HepG2 (cell line): ENCODE measurements around the gene DOK4. TPM values are rescaled to one million over a fixed set of nuclear protein-coding genes. Genes with fewer than 3 reads are reported as not detected.

Source experiments
- ATAD3A ChIP-seq: sonication (generic); formaldehyde crosslinking; IDR thresholded peaks from 2 replicates; pipeline ENCODE4 v1.4.0; 2020; ENCODE audit warnings: missing genetic modification reagents
- BRF2 ChIP-seq: sonication (generic); formaldehyde crosslinking; IDR thresholded peaks from 2 replicates; pipeline ENCODE4 v1.8.1; 2022; ENCODE audit warnings: mild to moderate bottlenecking, missing genetic modification reagents
- CEBPZ ChIP-seq: IDR thresholded peaks from 2 replicates; pipeline ENCODE4 v1.6.1; 2012; ENCODE audit warnings: low read length, improper control_type of control experiment
- DPF2 ChIP-seq: sonication (generic); formaldehyde crosslinking; IDR thresholded peaks from 2 replicates; pipeline ENCODE4 v1.4.0; 2020; ENCODE audit warnings: mild to moderate bottlenecking, low read depth, missing genetic modification reagents, borderline replicate concordance
- GPBP1L1 ChIP-seq: sonication (generic); formaldehyde crosslinking; IDR thresholded peaks from 2 replicates; pipeline ENCODE4 v1.5.0; 2020; ENCODE audit warnings: mild to moderate bottlenecking, missing genetic modification reagents
- HDAC2 ChIP-seq: sonication (generic); formaldehyde crosslinking; IDR thresholded peaks from 2 replicates; pipeline ENCODE4 v1.4.0; 2020; ENCODE audit warnings: missing genetic modification reagents
- MAX ChIP-seq: IDR thresholded peaks from 2 replicates; pipeline ENCODE4 v1.6.1; 2012; ENCODE audit warnings: inconsistent platforms
- MAZ ChIP-seq, 2 experiments: sonication (generic) in 1 of 2; formaldehyde crosslinking in 1 of 2; IDR thresholded peaks; 2 replicates each; pipeline versions ENCODE4 v1.5.0 to v1.6.1; 2012 to 2020; ENCODE audit warnings: low read depth in 2 of 2, mild to moderate bottlenecking in 2 of 2, borderline replicate concordance in 1 of 2, improper control_type of control experiment in 1 of 2, low read length in 1 of 2, missing genetic modification reagents in 1 of 2, moderate library complexity in 1 of 2
- MED1 ChIP-seq: sonication (generic); formaldehyde crosslinking; IDR thresholded peaks from 2 replicates; pipeline ENCODE4 v1.4.0; 2020; ENCODE audit warnings: missing genetic modification reagents
- MLX ChIP-seq: IDR thresholded peaks from 2 replicates; pipeline ENCODE4 v1.6.1; 2016
- PITX1 ChIP-seq: sonication (generic); formaldehyde crosslinking; IDR thresholded peaks from 2 replicates; pipeline ENCODE4 v1.5.1; 2020; ENCODE audit warnings: mild to moderate bottlenecking, missing genetic modification reagents
- POGZ ChIP-seq: sonication (generic); formaldehyde crosslinking; IDR thresholded peaks from 2 replicates; pipeline ENCODE4 v1.4.0; 2020; ENCODE audit warnings: mild to moderate bottlenecking, missing genetic modification reagents
- ZBTB20 ChIP-seq: sonication (generic); formaldehyde crosslinking; IDR thresholded peaks from 2 replicates; pipeline ENCODE4 v1.8.1; 2023; ENCODE audit warnings: missing genetic modification reagents, low read depth, mild to moderate bottlenecking, borderline replicate concordance
- ZFAT ChIP-seq: sonication (generic); formaldehyde crosslinking; conservative IDR thresholded peaks from 2 replicates; pipeline ENCODE4 v1.8.1; 2023; ENCODE audit warnings: missing genetic modification reagents, inconsistent platforms
- ZNF567 ChIP-seq: sonication (generic); formaldehyde crosslinking; IDR thresholded peaks from 2 replicates; pipeline ENCODE4 v1.8.1; 2023; ENCODE audit warnings: mild to moderate bottlenecking, missing genetic modification reagents, borderline replicate concordance
- ZNF788 ChIP-seq: sonication (generic); formaldehyde crosslinking; IDR thresholded peaks from 2 replicates; pipeline ENCODE4 v1.5.0; 2020; ENCODE audit warnings: mild to moderate bottlenecking, missing genetic modification reagents, borderline replicate concordance
- ZNF800 ChIP-seq: sonication (generic); formaldehyde crosslinking; IDR thresholded peaks from 2 replicates; pipeline ENCODE4 v1.4.0; 2020; ENCODE audit warnings: missing genetic modification reagents
- polyA plus RNA-seq, 8 experiments: library from polyadenylated mRNA; depleted of rRNA in 3 of 8; stranded (reverse) in 7 of 8; unstranded in 1 of 8; fragments of >200 nt; fragmentation: Illumina TruSeq in 4 of 8; extraction: Trizol in 4 of 8; gene quantifications; 2 replicates each; pipeline versions ENCODE4 v1.2.1 to v1.2.3, GENCODE V29; 2011 to 2016; ENCODE audit warnings: low read depth in 4 of 8, missing spikeins in 1 of 8, mixed read lengths in 1 of 8; ENCODE audit not compliant: insufficient read depth in 1 of 8
- total RNA-seq, 5 experiments: library from RNA; depleted of rRNA; stranded (reverse); fragments of >200 nt; fragmentation: Illumina TruSeq; extraction: Trizol; gene quantifications; 2 replicates each; pipeline ENCODE4 v1.2.3, GENCODE V29; 2016; ENCODE audit warnings: low read depth in 1 of 5

DOK4 gene
- total and polyA plus RNA-seq, 2 of the 13 experiments (the other 11 are each of a cell fraction or from before 2014, with no cell fraction given) = 52.7 to 70.0 TPM

GRCh38 chr16:57479976-57480753 is 6.1 kb downstream of the DOK4 start (continued):
- TF ChIP-seq PITX1 (CRISPR knock-in tag) (peak; percentile 94), HDAC2 (CRISPR knock-in tag) (no peak; the same call in 1 of the 2 replicates), CEBPZ (no peak), BRF2 (CRISPR knock-in tag) (0 out of 2 replicates have a peak, but pooled peaks have one; percentile 38), ZFAT (CRISPR knock-in tag) (no peak), MED1 (CRISPR knock-in tag) (peak; percentile 73; the same call in 1 of the 2 replicates), POGZ (CRISPR knock-in tag) (peak; percentile 54; the same call in 1 of the 2 replicates), DPF2 (CRISPR knock-in tag) (peak; percentile 77), MAZ (IDR thresholded peaks at IDR 0.05; ENCODE audit: borderline replicate concordance, low read depth, low read length) (peak; percentile 75; the same call in 1 of the 2 replicates), MAZ (CRISPR knock-in tag; IDR thresholded peaks at IDR 0.05; ENCODE audit: low read depth) (peak; percentile 64; the same call in 1 of the 2 replicates), GPBP1L1 (CRISPR knock-in tag) (no peak), MLX (peak; percentile 79), ATAD3A (no peak), ZNF567 (CRISPR knock-in tag) (peak; percentile 59; the same call in 1 of the 2 replicates), ZNF800 (no peak), MAX (peak; percentile 66), ZNF788 (peak; percentile 71; the same call in 1 of the 2 replicates), ZBTB20 (CRISPR knock-in tag) (peak; percentile 21; the same call in 1 of the 2 replicates)
